Bone marrow (tissue), 2 donors: ENCODE measurements around the gene NRXN3.

Experiments used
- DNase-seq, 2 donors: peaks; one replicate each; lab custom pipeline; 2025; lab: John Stamatoyannopoulos, UW

Gene NRXN3

DNA sequence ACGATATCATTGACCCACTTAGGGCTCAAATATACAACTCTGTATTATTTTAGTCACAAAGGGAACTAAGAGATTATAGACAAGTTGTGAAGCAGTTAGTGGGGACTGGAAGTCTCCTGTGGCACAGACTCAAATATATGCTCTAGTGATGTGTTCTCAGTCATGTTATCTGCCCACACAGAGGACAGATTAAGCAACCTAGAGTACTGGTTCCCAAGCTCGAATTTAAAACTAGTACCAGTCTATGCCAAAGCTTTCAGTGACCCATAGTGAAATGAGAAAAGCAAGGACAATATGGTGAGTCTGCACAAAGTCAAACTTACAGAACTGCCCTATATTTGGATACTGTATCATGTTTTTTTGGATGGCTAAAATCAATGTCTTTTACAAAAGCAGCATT, 1651.9 kb downstream of the NRXN3 start:
- DNase-seq, result no peak

DNA sequence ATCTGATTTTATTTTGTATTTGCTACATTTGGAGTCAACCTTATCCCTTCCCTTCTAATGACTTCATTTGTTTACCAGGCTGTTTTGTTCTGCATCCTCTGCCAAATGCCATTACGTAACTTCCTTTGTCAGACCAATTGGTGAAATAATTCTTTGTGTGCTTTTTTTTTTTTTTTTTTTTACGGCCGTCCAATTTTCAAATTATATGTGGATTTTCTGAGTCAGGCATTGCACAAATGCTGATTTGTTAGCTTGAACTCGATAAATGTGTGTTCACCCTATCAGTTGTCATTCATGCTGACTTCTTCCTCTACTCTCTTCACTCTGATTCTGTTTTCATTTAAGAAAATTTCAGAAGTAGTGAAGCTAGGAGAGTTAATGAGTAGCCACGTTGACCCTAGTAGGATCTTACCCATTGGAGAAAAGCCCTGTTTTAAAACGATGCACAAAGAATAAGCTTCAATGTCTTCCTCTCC, 1654.9 kb downstream of the NRXN3 start:
- no peak for DNase-seq

DNA sequence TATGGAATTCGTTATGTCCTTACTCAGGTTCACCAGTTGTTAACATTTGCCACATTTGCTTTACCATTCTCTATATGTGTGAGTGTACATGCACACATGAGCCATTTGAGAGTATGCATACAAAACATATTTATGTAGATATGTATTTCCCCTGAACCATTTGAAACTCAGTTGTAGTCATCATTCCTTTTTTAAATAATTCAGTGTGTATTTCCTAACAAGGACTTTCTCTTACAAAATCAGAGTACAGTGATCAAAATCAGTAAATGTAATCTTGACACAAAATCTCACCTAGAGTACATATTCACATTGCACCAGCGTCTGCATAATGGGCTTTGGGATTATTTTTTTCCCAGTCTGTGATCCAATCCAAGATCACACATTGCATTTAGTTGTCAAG, 1656.2 kb downstream of the NRXN3 start:
- no peak for DNase-seq

DNA sequence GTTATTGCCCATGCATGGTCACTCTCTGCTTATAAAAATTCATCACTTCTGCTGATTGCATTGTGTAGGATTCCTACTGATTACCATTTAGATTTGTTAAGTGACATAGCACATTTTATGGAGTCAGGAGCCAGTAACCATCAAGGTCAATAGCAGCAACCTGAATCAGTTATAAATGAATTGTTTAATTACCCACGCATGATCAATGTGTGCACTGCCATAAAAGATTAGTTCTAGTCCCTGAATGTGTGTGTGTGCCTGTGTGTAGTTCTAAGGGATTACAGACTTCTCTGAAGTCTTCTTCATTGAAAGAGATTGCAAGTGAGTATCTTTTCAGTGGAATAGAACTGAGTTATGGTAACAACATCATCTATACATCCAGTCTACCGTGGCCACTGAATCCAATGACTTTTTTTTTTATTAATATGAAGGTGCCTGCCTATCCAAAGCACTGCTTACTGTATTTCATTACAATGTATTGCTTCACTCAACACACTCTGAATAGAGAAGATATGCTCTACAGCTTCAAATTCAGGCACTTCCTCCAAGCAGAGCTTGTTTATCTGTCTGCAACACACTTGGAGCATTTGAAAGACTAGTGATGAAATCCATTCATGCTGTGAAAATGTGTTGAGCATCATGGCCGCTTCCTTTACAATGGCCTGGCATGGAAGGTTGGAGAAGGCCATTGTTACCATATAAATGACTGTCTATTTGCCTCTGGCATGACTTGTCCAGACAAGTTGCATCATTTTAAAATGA, 1659.4 kb downstream of the NRXN3 start:
- no peak for DNase-seq

DNA sequence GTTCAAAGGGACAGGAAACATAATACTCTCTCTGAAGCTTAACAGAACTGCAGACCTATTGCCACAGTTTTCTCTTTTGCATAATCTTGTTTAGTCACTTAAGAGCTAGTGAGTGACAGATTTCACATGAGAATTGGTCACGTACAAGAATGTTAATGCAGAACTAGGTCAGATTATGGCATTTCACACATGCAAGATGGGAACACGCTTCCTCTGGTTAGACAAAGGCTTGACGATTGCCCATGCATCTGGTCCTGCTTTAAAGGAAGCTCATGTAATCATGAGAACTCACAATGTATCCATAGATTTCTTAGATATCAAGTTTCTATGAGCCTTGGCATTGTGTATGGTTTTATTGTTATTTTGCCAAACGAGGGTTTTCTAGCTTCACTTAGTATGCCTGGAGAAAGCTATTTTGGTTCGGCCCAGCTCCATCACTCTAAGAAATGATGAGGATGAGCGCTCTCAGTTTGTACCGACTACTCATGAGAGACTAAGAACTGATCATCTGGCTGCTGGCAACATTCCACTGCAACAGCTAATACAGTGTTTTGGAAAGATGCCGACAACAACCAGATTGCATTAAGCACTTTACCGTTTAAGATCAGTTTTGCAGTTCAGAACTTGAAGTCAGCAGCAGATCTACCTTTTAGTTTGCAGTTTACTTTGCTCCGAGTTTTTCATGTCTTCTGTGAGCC, 1661.2 kb downstream of the NRXN3 start:
- DNase-seq, result no peak

DNA sequence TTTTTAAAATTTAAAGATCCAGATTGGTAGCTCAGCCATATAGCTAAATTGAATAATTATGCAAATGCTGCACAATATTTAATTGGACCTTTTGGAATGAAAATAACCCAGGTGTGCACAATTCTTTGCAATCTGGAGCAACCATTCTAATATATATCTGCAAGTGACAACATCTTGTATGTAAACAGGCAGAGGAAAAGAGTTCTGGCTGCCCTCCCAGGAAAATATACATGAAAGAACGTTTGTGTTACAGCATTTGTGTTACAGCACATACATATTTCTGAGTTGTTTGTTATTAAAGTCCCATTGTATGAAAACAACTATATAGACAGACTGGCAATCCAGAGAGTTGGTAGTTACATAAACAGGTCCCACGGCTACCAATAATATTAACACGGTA, 1663.6 kb downstream of the NRXN3 start:
- no peak for DNase-seq

DNA sequence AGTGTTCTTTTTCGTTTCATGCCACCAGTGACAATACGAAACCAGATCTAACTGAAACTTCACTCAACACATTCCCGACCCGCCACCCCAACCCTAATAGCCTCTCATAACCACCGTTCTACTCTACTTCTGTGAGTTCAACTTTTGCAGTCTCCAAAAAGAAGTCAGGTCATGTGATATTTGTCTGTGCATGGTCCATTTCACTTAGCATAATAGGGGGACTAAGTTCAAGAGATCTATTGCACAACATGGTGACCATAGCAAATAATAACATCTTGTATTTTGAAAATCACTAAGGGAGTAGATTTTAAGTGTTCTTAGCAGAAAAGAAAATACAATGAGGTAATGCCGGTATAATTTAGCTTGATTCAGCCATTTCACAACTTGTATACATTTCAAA, 1664.7 kb downstream of the NRXN3 start:
- no peak for DNase-seq

DNA sequence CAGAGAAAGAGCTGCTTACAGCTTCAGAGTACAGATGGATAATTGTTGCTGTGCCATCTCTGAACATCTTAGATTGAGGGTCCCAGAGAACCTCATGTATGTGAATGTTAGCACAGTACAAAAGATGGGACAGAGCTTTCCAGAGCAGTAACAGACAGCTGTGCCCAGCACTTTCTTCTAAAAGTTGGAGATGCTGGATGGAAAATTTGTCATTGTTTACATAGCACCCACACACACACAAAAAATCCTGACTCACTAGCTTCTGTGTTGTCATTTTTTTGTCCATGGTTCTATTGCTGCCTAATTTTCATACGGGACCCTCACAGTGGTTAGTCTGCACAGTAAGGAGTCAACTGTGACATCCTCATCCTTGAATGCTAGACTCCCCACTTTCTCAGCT, 1666.4 kb downstream of the NRXN3 start:
- DNase-seq, result no peak

DNA sequence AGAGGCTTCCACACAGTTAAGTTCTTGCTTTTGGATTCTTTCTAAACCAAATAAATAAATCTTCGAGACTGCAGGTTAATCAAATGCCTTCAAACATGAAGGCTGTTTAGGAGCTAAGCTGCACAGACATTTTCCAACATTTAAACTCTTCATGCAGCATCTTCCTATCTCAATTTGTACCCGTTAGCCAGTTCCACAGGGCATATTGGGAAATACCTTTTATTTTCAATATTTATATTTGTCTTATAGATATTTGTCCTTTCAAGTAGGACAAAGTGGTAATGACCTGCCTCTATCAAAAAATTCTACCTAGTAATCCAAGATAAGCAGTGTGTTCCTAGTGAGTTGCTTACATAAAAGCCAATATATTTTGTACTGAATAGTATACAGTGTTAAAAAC, 1667.5 kb downstream of the NRXN3 start:
- no peak for DNase-seq

DNA sequence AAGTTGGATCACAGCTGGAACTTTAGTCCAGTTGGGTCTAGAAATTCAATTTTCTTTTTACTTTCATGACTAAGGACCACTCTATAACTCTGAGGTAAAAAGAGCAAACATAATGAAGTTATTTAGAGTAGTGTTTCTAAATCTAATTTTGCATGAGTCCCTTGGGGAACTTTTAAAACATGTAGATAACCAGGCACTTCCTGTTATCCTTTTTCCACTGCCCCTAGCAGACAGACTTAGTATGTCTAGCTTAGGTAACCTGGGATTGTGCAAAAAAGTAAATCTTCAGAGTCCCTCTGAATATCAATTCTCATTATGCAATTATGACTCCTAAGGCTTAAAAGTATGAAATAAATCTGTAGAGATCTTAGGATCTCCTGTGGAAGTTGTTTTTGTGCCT, 1669.9 kb downstream of the NRXN3 start:
- no peak for DNase-seq

DNA sequence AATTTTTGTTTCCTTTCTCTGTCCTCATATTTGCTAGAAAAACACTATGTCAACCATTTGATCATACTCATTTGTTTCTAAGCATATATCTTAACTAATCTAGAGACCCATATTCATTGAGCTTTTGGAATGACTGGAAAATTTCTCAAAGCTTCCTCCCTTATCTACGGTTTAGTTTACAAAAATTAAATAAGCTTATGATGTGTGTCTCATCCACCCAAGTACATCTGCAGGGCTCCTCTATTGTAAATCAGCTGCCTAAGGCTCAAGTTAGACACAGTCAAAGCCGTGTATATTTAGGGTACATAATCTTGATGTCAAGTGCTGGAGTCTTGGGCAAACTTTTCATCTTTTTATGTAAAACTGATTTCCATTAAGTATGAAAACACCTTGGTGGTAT, 1670.7 kb downstream of the NRXN3 start:
- no peak for DNase-seq

DNA sequence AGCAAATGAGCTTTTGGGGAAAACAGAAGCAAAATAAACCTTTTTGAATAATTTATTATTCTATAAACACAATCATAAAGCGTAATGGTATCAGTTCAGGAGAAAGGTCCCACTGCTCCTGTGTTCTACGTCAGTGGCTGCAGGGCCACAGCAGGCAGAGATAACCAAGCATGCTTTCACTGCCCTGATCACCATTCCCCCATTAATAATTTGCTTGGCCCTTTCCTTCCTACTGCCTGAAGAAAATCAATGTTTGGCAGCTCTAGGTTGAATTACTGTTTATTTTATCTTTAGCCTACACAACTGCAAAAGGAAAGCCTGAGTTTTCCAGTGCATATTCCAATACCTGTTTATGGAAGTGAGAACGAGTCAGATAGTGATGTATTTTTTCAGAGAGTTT, 1671.3 kb downstream of the NRXN3 start:
- DNase-seq, result no peak

DNA sequence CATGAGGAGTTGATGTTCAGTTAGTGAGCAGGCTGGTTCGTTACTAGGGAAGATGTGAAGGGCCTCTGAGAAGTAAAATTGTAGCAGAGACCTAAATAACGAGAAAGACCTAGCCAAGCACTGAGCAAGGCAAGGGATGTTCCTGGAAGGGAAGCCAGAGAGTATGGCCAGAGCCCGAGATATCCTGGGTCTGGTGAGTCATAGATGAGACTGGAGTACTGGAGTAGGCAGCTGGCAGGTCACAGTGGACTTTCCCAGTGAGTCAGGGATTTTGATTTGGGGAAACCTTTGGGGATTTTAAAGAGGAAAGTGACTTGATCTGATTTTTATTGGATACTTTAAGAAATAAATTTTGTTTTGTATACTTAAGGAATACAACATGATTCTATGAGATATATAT, 1672.1 kb downstream of the NRXN3 start:
- DNase-seq, result no peak

DNA sequence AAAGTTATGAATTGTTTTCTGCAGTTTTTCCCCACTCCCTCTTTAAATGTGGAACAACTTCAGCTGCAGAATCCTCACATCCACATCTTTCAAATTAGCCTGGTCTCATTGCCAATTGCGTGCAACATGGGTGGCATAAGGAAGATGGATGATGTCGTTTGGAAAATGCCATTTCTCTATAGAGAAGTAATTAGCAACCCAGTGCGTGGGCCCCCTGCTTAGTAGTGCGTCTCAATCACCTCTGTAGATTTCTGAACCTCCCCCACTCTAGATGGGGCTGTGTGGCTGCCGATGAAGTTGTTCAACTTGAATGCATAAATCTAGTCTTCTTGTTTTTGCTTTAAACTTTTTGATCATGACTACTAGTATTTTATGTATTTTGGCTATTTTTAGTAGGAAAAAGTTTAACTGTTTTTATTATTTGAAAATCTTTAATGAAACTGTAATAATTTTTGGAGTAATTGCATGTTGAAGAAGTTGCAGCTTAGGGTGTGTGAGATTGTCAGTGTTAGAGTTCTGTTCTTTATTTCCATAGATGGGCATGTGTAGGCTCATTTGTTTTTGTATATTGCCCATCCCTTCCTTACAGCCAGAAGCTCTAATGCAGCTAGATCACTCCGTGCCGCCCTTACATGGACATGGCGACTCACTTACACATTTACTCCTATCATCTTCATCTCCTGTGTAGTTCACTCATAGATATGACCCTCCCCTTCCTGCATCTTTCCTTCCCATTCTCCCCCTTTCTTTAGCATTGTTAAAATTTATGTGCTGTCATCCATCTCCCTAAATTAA, 1683.0 kb downstream of the NRXN3 start:
- no peak for DNase-seq

DNA sequence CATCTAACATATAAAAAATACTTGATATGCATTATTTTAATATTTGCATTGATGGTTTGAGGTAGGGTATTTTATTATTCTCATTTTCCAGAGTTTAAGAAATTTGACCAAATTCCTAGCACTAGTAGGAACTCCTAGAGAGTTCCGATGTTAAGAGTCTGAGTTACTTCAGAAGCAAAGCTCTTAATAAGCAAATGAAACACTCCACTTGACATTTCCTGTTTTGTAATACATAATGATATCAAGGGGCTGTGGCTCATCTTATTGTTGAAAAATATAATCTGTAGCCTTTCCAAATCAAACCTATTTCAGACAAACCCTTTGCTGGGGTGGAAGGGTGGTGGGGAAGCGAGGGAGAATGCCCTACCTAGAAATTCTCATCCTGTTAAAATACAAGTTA, 1685.6 kb downstream of the NRXN3 start:
- DNase-seq, result no peak

DNA sequence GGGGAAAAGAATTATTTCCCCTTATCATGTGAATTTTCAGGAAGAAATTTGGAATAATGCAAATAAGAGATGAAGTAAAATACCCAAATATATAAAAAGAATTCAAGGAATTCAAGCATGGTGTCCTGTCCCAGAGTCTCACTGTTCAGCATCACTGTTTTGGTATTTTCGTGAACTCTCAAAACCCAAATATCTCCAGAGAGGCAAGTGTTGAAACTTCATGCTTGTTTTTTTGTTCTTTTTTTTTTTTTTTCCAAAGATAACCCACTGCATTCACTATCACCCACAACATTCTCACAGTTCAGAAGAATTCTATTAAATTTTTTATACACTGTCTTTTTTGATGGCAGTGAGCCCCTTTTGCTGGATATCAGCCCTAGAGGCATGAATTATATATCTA, 1686.2 kb downstream of the NRXN3 start:
- no peak for DNase-seq

DNA sequence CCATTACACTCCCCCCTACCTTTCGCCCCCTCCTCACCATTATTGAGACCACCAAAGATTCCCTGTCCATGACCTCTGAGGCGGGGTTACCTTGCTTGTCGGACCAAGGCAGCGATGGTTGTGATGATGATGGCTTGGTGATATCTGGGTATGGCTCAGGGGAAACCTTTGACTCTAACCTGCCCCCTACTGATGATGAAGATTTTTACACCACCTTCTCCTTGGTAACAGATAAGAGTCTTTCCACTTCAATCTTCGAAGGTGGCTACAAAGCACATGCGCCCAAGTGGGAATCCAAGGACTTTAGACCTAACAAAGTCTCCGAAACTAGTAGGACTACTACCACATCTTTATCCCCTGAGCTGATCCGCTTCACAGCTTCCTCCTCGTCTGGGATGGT, 1690.9 kb downstream of the NRXN3 start:
- no peak for DNase-seq

DNA sequence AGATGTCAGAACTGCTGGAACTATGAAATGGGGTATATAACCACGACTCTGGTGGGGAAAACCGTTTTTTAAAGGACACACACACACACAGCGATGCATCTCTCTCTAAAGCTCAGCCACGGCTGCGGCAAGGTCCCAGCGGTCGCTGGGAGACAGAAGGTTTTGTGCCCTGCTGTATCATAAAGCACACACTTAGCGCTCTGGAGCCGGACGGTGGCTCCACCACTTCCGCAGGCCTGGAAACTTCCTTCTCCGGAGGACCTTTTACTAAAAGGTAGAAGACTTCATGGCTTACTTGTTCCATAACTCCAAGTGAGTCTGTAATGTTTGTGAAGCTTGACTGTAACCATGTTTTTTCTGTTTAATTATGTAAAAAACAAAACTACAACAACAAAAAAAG, 1691.9 kb downstream of the NRXN3 start:
- DNase-seq, result no peak

DNA sequence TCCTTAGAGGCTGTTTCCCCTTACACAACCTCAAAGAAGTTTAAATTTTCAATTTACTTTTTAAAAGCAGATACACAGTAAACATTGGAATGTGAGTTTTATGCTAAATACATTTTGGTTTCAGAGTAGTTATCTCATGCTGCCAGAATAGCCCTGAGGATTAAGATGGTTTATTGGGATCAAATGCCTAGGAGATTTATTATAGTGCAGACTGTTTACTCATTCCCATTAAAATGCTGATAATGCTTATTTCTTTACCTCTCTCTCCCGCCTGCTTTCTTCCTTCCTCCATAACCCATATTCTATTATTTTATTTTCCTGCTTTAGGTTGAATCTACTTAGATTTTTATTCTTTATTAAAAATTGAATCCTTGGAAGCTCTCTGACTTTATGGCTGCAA, 1701.0 kb downstream of the NRXN3 start:
- no peak for DNase-seq

DNA sequence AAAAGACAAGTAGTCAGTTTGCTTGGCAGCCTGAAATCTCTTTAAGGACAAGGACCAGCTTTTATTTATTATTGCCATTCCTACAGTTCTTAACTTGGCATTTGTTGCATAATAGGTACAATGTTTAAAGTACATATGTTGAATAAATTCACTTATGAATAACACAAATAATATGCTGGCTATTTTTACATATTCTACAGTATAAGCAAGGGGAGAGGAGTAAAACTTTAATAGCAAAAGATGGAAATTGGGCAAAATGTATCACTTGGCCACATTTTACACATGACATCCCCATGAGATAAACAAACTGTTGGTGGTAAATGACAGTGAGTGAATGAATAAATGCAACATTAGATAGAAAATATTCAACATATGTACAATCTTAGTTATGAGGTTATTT, 1708.1 kb downstream of the NRXN3 start:
- no peak for DNase-seq

DNA sequence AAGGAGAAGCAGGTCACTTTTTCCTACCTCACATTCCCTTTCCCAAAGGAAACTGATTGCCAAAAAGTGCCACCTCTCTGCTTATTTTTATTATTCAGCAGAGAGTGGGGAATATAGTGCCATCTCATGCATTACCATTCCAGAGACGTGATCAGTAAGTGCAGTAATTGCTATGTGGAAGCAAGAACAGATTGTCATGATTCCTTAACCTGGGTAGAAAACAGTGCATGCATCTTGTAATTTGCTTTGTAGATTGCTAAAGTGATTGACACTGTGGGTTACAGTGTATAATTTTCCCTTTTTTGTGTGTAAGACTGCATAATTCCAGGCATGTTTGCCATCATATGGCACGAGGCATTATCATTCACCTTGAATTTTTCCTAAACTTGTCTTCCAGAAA, 1708.6 kb downstream of the NRXN3 start:
- DNase-seq, result no peak

DNA sequence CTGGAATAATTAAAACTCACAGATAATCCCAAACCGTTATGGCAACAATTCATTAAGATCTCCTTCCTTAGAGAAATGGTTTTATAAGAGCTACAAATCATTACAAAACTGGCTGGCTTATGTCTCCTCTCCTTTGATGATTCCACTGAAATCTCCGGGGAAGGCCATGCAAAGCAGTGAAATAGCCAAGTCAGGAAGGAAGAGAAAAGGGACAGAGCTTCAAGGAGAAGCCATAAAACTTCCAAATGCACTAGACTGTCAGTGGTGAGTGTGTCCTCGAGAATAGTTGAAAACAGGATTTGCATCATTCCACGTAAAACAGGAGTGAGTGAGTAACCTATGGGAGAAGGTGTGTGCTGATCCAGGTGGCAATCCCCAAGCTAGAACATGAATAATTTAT, 1711.1 kb downstream of the NRXN3 start:
- no peak for DNase-seq

DNA sequence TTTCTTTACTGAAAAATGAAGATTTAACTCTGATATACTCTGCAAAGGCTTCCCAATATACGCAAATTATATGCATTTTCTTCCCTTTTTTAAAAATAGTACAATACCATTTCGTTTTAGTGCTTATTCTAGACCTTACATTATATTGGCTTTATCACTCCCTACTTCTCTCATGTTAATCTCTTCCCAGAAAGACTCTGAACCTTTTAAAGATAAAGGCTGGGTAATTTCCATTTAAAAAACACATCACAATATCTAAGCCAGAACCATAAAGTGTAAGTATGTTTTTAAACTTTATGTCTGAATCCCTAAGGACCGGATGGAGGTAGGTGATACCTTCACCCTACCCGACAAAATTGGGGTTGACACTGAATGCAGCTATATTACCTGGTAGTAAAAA, 1720.4 kb downstream of the NRXN3 start:
- no peak for DNase-seq
